Stimulated activated CD8-positive, alpha-beta memory T cell treated with anti-CD3 and anti-CD28 coated beads, Interleukin-15, amount 100 ng/mL, for 1 hour (primary cell): Measurements from ENCODE around the gene UPK3BL2.
"Not testable (repeated sequence)": the region's sequence is repeated elsewhere in the genome, so short reads cannot be mapped to it uniquely, and the experiment has no call there.

Experiments used
- DNase-seq: peaks from one replicate; pipeline ENCODE4 v3.0.0-alpha.2; 2020; ENCODE audit warnings: low read depth

Gene UPK3BL2

GRCh38 chr7:102543596-102543995 lies at the start of gene UPK3BL2:
UPK3BL2 (minus strand) TSS chr7:102543696; CDS start chr7:102543636, 60 bp downstream.
- not testable (repeated sequence) for DNase-seq

GRCh38 chr7:102592477-102593019 lies 49.1 kb upstream of the UPK3BL2 start:
- not testable (repeated sequence) for DNase-seq

GRCh38 chr7:102589857-102590256 lies 46.4 kb upstream of the UPK3BL2 start:
- not testable (repeated sequence) for DNase-seq

GRCh38 chr7:102583495-102583894 lies 40.0 kb upstream of the UPK3BL2 start:
- not testable (repeated sequence) for DNase-seq

- not testable (repeated sequence) for DNase-seq
Observed at GRCh38 chr7:102581722-102582121, 38.2 kb upstream of the UPK3BL2 start.

- DNase-seq: not testable (repeated sequence)
Observed at GRCh38 chr7:102578486-102578885, 35.0 kb upstream of the UPK3BL2 start.

- not testable (repeated sequence) for DNase-seq
Observed at GRCh38 chr7:102577315-102578240, 34.1 kb upstream of the UPK3BL2 start.

- DNase-seq: not testable (repeated sequence)
Observed at GRCh38 chr7:102576363-102576762, 32.9 kb upstream of the UPK3BL2 start.

- DNase-seq: not testable (repeated sequence)
Observed at GRCh38 chr7:102574607-102575006, 31.1 kb upstream of the UPK3BL2 start.

GRCh38 chr7:102572261-102573239 lies 29.1 kb upstream of the UPK3BL2 start, which contains the start of gene POLR2J3:
POLR2J3 (minus strand) TSS chr7:102572583; CDS start chr7:102572521, 62 bp downstream.
- DNase-seq: peak; percentile 100

GRCh38 chr7:102568620-102569019 lies 25.1 kb upstream of the UPK3BL2 start:
- not testable (repeated sequence) for DNase-seq

GRCh38 chr7:102550808-102551422 lies 7.4 kb upstream of the UPK3BL2 start, which contains the start of gene SPDYE2:
SPDYE2 (plus strand) TSS chr7:102551226; CDS start chr7:102553256, 2,030 bp downstream.
- DNase-seq: not testable (repeated sequence)

- DNase-seq: not testable (repeated sequence)
Observed at GRCh38 chr7:102546353-102546752, 2.9 kb upstream of the UPK3BL2 start.

GRCh38 chr7:102545288-102545687 lies 1.8 kb upstream of the UPK3BL2 start:
- not testable (repeated sequence) for DNase-seq

GRCh38 chr7:102544372-102544771 lies 876 bp upstream of the UPK3BL2 start:
- DNase-seq: not testable (repeated sequence)

- not testable (repeated sequence) for DNase-seq
Observed at GRCh38 chr7:102542771-102543170, 725 bp downstream of the UPK3BL2 start.

- DNase-seq: not testable (repeated sequence)
Observed at GRCh38 chr7:102542083-102542482, 1.4 kb downstream of the UPK3BL2 start.

GRCh38 chr7:102540604-102541003 lies 2.9 kb downstream of the UPK3BL2 start:
- DNase-seq: not testable (repeated sequence)

GRCh38 chr7:102535062-102535615 lies 8.4 kb downstream of the UPK3BL2 start:
- not testable (repeated sequence) for DNase-seq

- DNase-seq: not testable (repeated sequence)
Observed at GRCh38 chr7:102532127-102532526, 11.4 kb downstream of the UPK3BL2 start.

GRCh38 chr7:102531583-102531982 lies 11.9 kb downstream of the UPK3BL2 start:
- DNase-seq: not testable (repeated sequence)
